NB4 (cell line): ENCODE results near the gene CDK17.

Experiments
- CTCF ChIP-seq: IDR thresholded peaks from one replicate; pipeline ENCODE4 v1.5.1; 2012; ENCODE audit warnings: low read depth, low read length
- MYC ChIP-seq: IDR thresholded peaks from 2 replicates; pipeline ENCODE4 v1.6.1; 2011; ENCODE audit warnings: low read depth, low read length
- POLR2A ChIP-seq: IDR thresholded peaks from 2 replicates; pipeline ENCODE4 v1.6.1; 2011; ENCODE audit warnings: mild to moderate bottlenecking; ENCODE audit not compliant: insufficient read length; ENCODE audit errors: extremely low read depth
- TF ChIP-seq, protein P1 (sequence below): IDR thresholded peaks from 2 replicates; pipeline ENCODE4 v1.6.1; 2011; ENCODE audit warnings: low read depth, low read length

- TF ChIP-seq CTCF = no peak
- TF ChIP-seq POLR2A = no peak
- TF ChIP-seq, protein P1, sequence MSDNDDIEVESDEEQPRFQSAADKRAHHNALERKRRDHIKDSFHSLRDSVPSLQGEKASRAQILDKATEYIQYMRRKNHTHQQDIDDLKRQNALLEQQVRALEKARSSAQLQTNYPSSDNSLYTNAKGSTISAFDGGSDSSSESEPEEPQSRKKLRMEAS = no peak
- TF ChIP-seq MYC = no peak
Measured at GRCh38 chr12:96427269-96427729, 27.1 kb upstream of the CDK17 start.
